ENCODE results near the gene PHYHD1.

DNA sequence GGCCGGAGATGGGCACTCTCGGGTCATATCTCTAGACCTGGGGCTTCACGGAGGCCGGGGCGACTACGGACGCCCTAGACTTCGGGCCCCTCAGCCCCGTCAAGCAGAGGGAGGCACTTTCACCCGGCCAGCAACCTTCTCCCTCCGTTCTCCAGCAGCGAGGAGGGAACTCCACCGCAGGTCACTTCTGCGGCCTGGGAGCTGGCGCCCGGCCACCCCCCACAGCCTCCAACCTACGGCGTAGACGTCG is 26.4 kb downstream of the PHYHD1 start:
- no peak for TF ChIP-seq EZH2phosphoT487 (IDR thresholded peaks at IDR 0.05; ENCODE audit: borderline replicate concordance, low read length)
- TF ChIP-seq, protein P1, sequence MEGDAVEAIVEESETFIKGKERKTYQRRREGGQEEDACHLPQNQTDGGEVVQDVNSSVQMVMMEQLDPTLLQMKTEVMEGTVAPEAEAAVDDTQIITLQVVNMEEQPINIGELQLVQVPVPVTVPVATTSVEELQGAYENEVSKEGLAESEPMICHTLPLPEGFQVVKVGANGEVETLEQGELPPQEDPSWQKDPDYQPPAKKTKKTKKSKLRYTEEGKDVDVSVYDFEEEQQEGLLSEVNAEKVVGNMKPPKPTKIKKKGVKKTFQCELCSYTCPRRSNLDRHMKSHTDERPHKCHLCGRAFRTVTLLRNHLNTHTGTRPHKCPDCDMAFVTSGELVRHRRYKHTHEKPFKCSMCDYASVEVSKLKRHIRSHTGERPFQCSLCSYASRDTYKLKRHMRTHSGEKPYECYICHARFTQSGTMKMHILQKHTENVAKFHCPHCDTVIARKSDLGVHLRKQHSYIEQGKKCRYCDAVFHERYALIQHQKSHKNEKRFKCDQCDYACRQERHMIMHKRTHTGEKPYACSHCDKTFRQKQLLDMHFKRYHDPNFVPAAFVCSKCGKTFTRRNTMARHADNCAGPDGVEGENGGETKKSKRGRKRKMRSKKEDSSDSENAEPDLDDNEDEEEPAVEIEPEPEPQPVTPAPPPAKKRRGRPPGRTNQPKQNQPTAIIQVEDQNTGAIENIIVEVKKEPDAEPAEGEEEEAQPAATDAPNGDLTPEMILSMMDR (IDR thresholded peaks at IDR 0.05; ENCODE audit: low read depth, low read length, poor library complexity, severe bottlenecking) = no peak

Data from DOHH2 (cell line).